Smooth muscle cell (in vitro differentiated cells): Measurements from ENCODE around the gene SMARCA4. TPM values are rescaled to one million over a fixed set of nuclear protein-coding genes. Genes with fewer than 3 reads are reported as not detected.

Experiments used
- DNase-seq: peaks from one replicate; lab custom pipeline; 2025; ENCODE audit not compliant: unreplicated experiment; lab: John Stamatoyannopoulos, UW
- H2AFZ ChIP-seq: fragments of 200-600 bp; sonication (generic); 2 replicates; pipeline ENCODE4 v1.6.0; 2016; ENCODE audit warnings: antibody characterized with exemption, low read depth, mild to moderate bottlenecking
- H3F3A ChIP-seq: fragments of 200-600 bp; sonication (generic); 2 replicates; pipeline ENCODE4 v1.6.0; 2017; ENCODE audit warnings: antibody characterized with exemption, low read depth
- H3K27ac ChIP-seq: fragments of 200-600 bp; sonication (generic); 2 replicates; pipeline ENCODE4 v1.5.1; 2016; ENCODE audit warnings: low read depth, mild to moderate bottlenecking
- H3K27me3 ChIP-seq: fragments of 200-600 bp; sonication (generic); 2 replicates; pipeline ENCODE4 v1.6.1; 2016; ENCODE audit warnings: low read depth, mild to moderate bottlenecking
- H3K36me3 ChIP-seq: fragments of 200-600 bp; sonication (generic); 2 replicates; pipeline ENCODE4 v1.5.1; 2016; ENCODE audit warnings: low read depth
- H3K4me1 ChIP-seq: fragments of 200-600 bp; sonication (generic); 2 replicates; pipeline ENCODE4 v1.5.1; 2016; ENCODE audit warnings: low read depth
- H3K4me2 ChIP-seq: fragments of 200-600 bp; sonication (generic); 2 replicates; pipeline ENCODE4 v1.6.0; 2016; ENCODE audit warnings: mild to moderate bottlenecking
- H3K4me3 ChIP-seq: fragments of 200-600 bp; sonication (generic); 2 replicates; pipeline ENCODE4 v1.5.1; 2016; ENCODE audit warnings: mild to moderate bottlenecking
- H3K79me2 ChIP-seq: fragments of 200-600 bp; sonication (generic); 2 replicates; pipeline ENCODE4 v1.6.0; 2016; ENCODE audit warnings: low read depth, mild to moderate bottlenecking
- H3K9ac ChIP-seq: fragments of 200-600 bp; sonication (generic); 2 replicates; pipeline ENCODE4 v1.6.0; 2016; ENCODE audit warnings: low read depth
- H3K9me3 ChIP-seq: fragments of 200-600 bp; sonication (generic); replicated peaks from 2 replicates; pipeline ENCODE4 v1.5.1; 2016; ENCODE audit warnings: low read depth
- H4K20me1 ChIP-seq: fragments of 200-600 bp; sonication (generic); 2 replicates; pipeline ENCODE4 v1.6.0; 2016; ENCODE audit warnings: low read depth
- WGBS: methylation state at CpG from one replicate; pipeline ENCODE4 v1.1.7; 2016; ENCODE audit warnings: low lambda C conversion rate; 5-methylcytosine and 5-hydroxymethylcytosine counted together
- polyA plus RNA-seq: library from polyadenylated mRNA; unstranded; fragments of >200 nt; fragmentation: Nextera tagmentation; extraction: Ambion mirVana; gene quantifications from 2 replicates; pipeline ENCODE4 v1.2.1, GENCODE V29; 2016
- total RNA-seq: library from RNA; depleted of rRNA; stranded (reverse); fragments of >200 nt; gene quantifications from 2 replicates; pipeline ENCODE4 v1.2.3, GENCODE V29; 2014
- TF ChIP-seq, protein P1 (sequence below): fragments of 200-600 bp; sonication (generic); IDR thresholded peaks from 2 replicates; pipeline ENCODE4 v1.5.1; 2017; ENCODE audit warnings: borderline replicate concordance, mild to moderate bottlenecking, antibody characterized with exemption; ENCODE audit not compliant: insufficient read depth, poor library complexity, severe bottlenecking

Gene SMARCA4
- total and polyA plus RNA-seq, 2 experiments from 2014 or later: 59.6 to 100 TPM

DNA sequence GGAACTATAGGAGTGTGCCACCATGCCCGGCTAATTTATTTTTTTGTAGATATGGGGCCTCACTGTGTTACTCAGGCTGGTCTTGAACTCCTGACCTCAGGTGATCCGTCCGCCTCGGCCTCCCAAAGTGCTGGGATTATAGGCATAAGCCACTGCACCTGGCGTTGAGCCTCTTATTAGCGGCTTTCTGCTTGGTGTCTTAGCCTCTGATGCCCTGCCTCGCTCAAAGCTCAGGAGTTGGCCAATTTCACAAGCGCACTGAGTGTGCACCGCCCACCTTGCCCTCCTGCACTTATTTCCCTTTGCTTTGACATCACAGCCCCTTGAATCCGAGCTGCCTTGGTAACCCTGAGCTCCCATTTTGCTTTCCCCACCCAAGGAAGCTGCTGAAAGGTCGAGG lies 42.5 kb upstream of the SMARCA4 start:
- H3K9ac ChIP-seq: no peak overlapping the region
- 96% methylated on average over 11 of the region's 11 CpGs for WGBS
- H3K36me3 ChIP-seq: no peaks in the 10 kb centered on the region
- H2AFZ ChIP-seq: no peak overlapping the region
- no peak for DNase-seq
- no peaks in the 10 kb centered on the region for H3F3A ChIP-seq
- H3K4me3 ChIP-seq: no peak overlapping the region
- peaks cover 14% of the 10 kb centered on the region for H4K20me1 ChIP-seq
- no peaks in the 10 kb centered on the region for H3K79me2 ChIP-seq
- no peaks in the 10 kb centered on the region for H3K9me3 ChIP-seq
- no peaks in the 10 kb centered on the region for H3K27me3 ChIP-seq
- no peak overlapping the region for H3K4me2 ChIP-seq
- H3K4me1 ChIP-seq: no peaks in the 10 kb centered on the region
- TF ChIP-seq, protein P1, sequence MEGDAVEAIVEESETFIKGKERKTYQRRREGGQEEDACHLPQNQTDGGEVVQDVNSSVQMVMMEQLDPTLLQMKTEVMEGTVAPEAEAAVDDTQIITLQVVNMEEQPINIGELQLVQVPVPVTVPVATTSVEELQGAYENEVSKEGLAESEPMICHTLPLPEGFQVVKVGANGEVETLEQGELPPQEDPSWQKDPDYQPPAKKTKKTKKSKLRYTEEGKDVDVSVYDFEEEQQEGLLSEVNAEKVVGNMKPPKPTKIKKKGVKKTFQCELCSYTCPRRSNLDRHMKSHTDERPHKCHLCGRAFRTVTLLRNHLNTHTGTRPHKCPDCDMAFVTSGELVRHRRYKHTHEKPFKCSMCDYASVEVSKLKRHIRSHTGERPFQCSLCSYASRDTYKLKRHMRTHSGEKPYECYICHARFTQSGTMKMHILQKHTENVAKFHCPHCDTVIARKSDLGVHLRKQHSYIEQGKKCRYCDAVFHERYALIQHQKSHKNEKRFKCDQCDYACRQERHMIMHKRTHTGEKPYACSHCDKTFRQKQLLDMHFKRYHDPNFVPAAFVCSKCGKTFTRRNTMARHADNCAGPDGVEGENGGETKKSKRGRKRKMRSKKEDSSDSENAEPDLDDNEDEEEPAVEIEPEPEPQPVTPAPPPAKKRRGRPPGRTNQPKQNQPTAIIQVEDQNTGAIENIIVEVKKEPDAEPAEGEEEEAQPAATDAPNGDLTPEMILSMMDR: no peak
- no peak overlapping the region for H3K27ac ChIP-seq

DNA sequence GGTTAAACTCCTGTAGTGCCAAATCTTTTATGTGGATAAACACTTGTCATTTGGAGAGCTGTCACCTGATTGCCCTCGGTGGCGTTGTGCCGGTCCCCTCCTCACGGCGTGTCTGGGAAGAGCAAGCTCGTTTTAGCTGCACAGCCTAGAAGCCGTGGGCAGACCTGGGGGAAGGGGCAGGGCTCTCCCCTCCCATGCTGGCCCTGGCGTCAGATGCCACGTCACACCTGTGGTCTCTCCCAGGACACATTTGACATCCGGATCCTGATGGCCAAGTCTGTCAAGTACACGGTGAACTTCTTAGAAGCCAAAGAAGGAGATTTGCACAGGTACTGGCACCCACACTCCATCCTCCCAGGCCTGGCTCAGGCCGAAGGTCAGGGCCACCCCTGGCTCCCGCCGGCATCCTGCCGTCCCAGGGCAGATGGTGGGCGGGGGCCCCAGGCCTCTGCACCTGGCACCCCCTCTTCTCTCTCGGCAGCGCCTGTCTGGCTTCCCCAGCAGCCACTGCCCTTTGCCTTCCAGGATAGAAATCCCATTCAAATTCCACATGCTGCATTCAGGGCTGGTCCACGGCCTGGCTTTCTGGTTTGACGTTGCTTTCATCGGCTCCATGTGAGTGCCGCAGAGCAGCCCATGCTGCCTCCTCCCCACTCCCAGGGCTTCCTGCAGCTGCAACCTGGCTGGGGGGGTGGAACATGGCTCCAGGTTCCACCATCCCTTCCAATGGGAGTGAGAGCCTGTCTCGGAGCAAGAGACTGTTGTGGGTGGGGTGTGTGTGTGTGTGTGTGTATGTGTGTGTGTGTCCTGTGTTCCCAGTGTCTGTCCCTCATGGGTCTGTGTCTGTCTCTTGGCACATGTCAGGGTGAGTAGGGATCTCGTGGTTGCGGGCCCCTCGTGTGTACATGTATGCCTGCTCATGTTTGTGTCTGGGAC lies 41.2 kb upstream of the SMARCA4 start:
- Histone ChIP-seq H3K27me3 (no peaks in the 10 kb centered on the region), H3K9me3 (no peaks in the 10 kb centered on the region), H3K9ac (no peak overlapping the region), H3K4me3 (no peak overlapping the region), H3F3A (no peaks in the 10 kb centered on the region), H3K4me2 (no peak overlapping the region), H3K27ac (no peak overlapping the region), H3K36me3 (no peaks in the 10 kb centered on the region), H4K20me1 (peaks cover 18% of the 10 kb centered on the region), H3K79me2 (no peaks in the 10 kb centered on the region), H3K4me1 (no peaks in the 10 kb centered on the region), H2AFZ (no peak overlapping the region)
- WGBS: 94% methylated on average over 25 of the region's 26 CpGs
- TF ChIP-seq, protein P1: no peak
- no peak for DNase-seq

DNA sequence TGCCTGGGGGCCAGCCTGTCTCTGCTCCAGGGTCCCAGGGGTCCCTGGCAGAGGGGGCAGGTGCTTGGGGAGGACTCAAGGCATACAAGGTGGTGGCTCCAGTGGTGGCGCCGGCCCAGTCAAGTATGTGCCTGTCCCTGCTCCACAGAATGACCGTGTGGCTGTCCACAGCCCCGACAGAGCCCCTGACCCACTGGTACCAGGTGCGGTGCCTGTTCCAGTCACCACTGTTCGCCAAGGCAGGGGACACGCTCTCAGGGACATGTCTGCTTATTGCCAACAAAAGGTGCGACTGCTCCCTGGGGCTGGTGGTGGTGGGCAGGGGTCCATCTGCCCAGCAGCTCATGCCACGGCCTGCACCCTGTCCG lies 40.6 kb upstream of the SMARCA4 start:
- H3K36me3 ChIP-seq: no peaks in the 10 kb centered on the region
- H3K4me3 ChIP-seq: no peak overlapping the region
- H4K20me1 ChIP-seq: peaks cover 18% of the 10 kb centered on the region
- H3K4me2 ChIP-seq: no peak overlapping the region
- H3K27ac ChIP-seq: no peak overlapping the region
- H3K79me2 ChIP-seq: no peaks in the 10 kb centered on the region
- H3K4me1 ChIP-seq: no peaks in the 10 kb centered on the region
- H2AFZ ChIP-seq: no peak overlapping the region
- no peak for DNase-seq
- TF ChIP-seq, protein P1: no peak
- H3K27me3 ChIP-seq: no peaks in the 10 kb centered on the region
- WGBS: 100% methylated on average over 10 of the region's 10 CpGs
- H3F3A ChIP-seq: no peaks in the 10 kb centered on the region
- H3K9me3 ChIP-seq: no peaks in the 10 kb centered on the region
- H3K9ac ChIP-seq: no peak overlapping the region
